ENCODE measurements around the gene TPRG1.

Gene TPRG1

GRCh38 chr3:189369636-189370035 lies 197.9 kb downstream of the TPRG1 start:
- H3K4me3 ChIP-seq (ENCODE audit: control insufficient read depth, low read depth, low read length): no peak overlapping the region
- DNase-seq (ENCODE audit: low read depth): no peak
- TF ChIP-seq CTCF (conservative IDR thresholded peaks at IDR 0.05; ENCODE audit: control insufficient read depth, insufficient read depth, low read depth, low read length): no peak

GRCh38 chr3:189372243-189372642 lies 200.5 kb downstream of the TPRG1 start:
- no peak for DNase-seq (ENCODE audit: low read depth)
- no peak for TF ChIP-seq CTCF (conservative IDR thresholded peaks at IDR 0.05; ENCODE audit: control insufficient read depth, insufficient read depth, low read depth, low read length)
- no peak overlapping the region for H3K4me3 ChIP-seq (ENCODE audit: control insufficient read depth, low read depth, low read length)

Measured in fibroblast of mammary gland (primary cell).